Amygdala (tissue), 56 donors: Measurements from ENCODE around the gene PTPRD.
"Not testable (repeated sequence)": the region's sequence is repeated elsewhere in the genome, so short reads cannot be mapped to it uniquely, and the experiment has no call there.

Source experiments
- DNase-seq, 56 donors: peaks; one replicate each; lab custom pipeline; 2025; lab: John Stamatoyannopoulos, UW

PTPRD gene

GRCh38 chr9:8726692-8727091 is 1886.1 kb downstream of the PTPRD start:
- no peak for DNase-seq

GRCh38 chr9:8725635-8726034 is 1887.2 kb downstream of the PTPRD start:
- DNase-seq, result no peak

- no peak for DNase-seq
These were observed 1888.4 kb downstream of the PTPRD start for GRCh38 chr9:8724284-8725018.

GRCh38 chr9:8723195-8723594 is 1889.6 kb downstream of the PTPRD start:
- no peak for DNase-seq

GRCh38 chr9:8719833-8720486 is 1892.8 kb downstream of the PTPRD start:
- no peak for DNase-seq

- peak in 1 of 56 donors; percentile 4 for DNase-seq
These were observed 1894.6 kb downstream of the PTPRD start for GRCh38 chr9:8718121-8718725.

- no peak for DNase-seq
These were observed 1895.7 kb downstream of the PTPRD start for GRCh38 chr9:8717146-8717545.

- no peak for DNase-seq
These were observed 1897.0 kb downstream of the PTPRD start for GRCh38 chr9:8715788-8716187.

GRCh38 chr9:8713811-8714165 is 1899.0 kb downstream of the PTPRD start:
- no peak for DNase-seq

- no peak for DNase-seq
These were observed 1899.5 kb downstream of the PTPRD start for GRCh38 chr9:8713149-8713810.

- no peak for DNase-seq
These were observed 1903.1 kb downstream of the PTPRD start for GRCh38 chr9:8709731-8710130.

- DNase-seq, result no peak
These were observed 1904.1 kb downstream of the PTPRD start for GRCh38 chr9:8708728-8709127.

- DNase-seq, result no peak
These were observed 1905.8 kb downstream of the PTPRD start for GRCh38 chr9:8706998-8707397.

- no peak for DNase-seq
These were observed 1906.3 kb downstream of the PTPRD start for GRCh38 chr9:8706531-8706930.

GRCh38 chr9:8705861-8706260 is 1906.9 kb downstream of the PTPRD start:
- DNase-seq, result no peak

- DNase-seq, result no peak
These were observed 1908.9 kb downstream of the PTPRD start for GRCh38 chr9:8703904-8704303.

- no peak for DNase-seq
These were observed 1910.9 kb downstream of the PTPRD start for GRCh38 chr9:8701904-8702303.

- DNase-seq, result not testable (repeated sequence)
These were observed 1915.2 kb downstream of the PTPRD start for GRCh38 chr9:8697565-8697964.

- DNase-seq, result no peak
These were observed 1916.3 kb downstream of the PTPRD start for GRCh38 chr9:8696516-8696915.

GRCh38 chr9:8694983-8695588 is 1917.7 kb downstream of the PTPRD start:
- no peak for DNase-seq

- no peak for DNase-seq
These were observed 1919.3 kb downstream of the PTPRD start for GRCh38 chr9:8693464-8693863.
